Upper lobe of left lung (tissue), 6 donors: Measurements from ENCODE around the gene TBCD. TPM values are rescaled to one million over a fixed set of nuclear protein-coding genes. Genes with fewer than 3 reads are reported as not detected.
A peak's percentile ranks its signal among the peaks of the same experiment; 100 is the strongest.

ENCODE experiments used
- ATAC-seq, 2 donors: fragments of 200-7000 bp; cut with Tn5 transposase; one replicate each; pipeline ENCODE4 v1.9.1; 2022; ENCODE audit warnings: mild to moderate bottlenecking in 2 of 2, moderate library complexity in 2 of 2; ENCODE audit not compliant: low FRiP score in 2 of 2
- DNase-seq, 2 donors: peaks; one replicate each; pipeline ENCODE4 v3.0.0-alpha.2; 2019 to 2020
- H3K27ac ChIP-seq, 4 donors: fragments of 200-600 bp; sonication (generic); one replicate each; pipeline ENCODE4 v1.5.1; 2016 to 2019
- H3K27me3 ChIP-seq, 4 donors: fragments of 200-600 bp; sonication (generic); one replicate each; pipeline ENCODE4 v1.5.1; 2017 to 2019
- H3K36me3 ChIP-seq, 4 donors: fragments of 200-600 bp; sonication (generic); one replicate each; pipeline ENCODE4 v1.5.1; 2016 to 2019
- H3K4me1 ChIP-seq, 4 donors: fragments of 200-600 bp; sonication (generic); one replicate each; pipeline ENCODE4 v1.5.1; 2018 to 2019
- H3K4me3 ChIP-seq, 4 donors: fragments of 200-600 bp; sonication (generic); one replicate each; pipeline ENCODE4 v1.5.1; 2017 to 2019; ENCODE audit warnings: mild to moderate bottlenecking in 2 of 4, moderate library complexity in 1 of 4
- H3K9me3 ChIP-seq, 4 donors: fragments of 200-600 bp; sonication (generic); one replicate each; pipeline ENCODE4 v1.5.1; 2018 to 2019
- CTCF ChIP-seq, 6 experiments: fragments of 450-650 bp in 4 of 6; fragments of 200-600 bp in 2 of 6; sonication (generic) in 2 of 6; IDR thresholded peaks; one replicate each; pipeline ENCODE4 v1.5.1; 2016 to 2019; ENCODE audit warnings: antibody characterized with exemption in 6 of 6
- EP300 ChIP-seq, 4 donors: sonication (generic); formaldehyde crosslinking; IDR thresholded peaks; one replicate each; pipeline ENCODE4 v1.5.1; 2017; ENCODE audit warnings: antibody characterized with exemption in 4 of 4, control low read depth in 2 of 4
- POLR2A ChIP-seq, 4 donors: fragments of 450-650 bp; IDR thresholded peaks; one replicate each; pipeline ENCODE4 v1.5.1; 2016 to 2017; ENCODE audit warnings: antibody characterized with exemption in 4 of 4, mild to moderate bottlenecking in 2 of 4
- POLR2AphosphoS5 ChIP-seq, 2 donors: sonication (generic); formaldehyde crosslinking; IDR thresholded peaks; one replicate each; pipeline ENCODE4 v1.5.1; 2017; ENCODE audit warnings: antibody characterized with exemption in 2 of 2
- WGBS, 2 donors: methylation state at CpG; one replicate each; pipeline ENCODE4 v1.1.5; 2017 to 2018; 5-methylcytosine and 5-hydroxymethylcytosine counted together
- total RNA-seq, 6 donors: library from RNA; depleted of rRNA in 4 of 6; stranded (reverse); fragments of >200 nt in 4 of 6; gene quantifications; one replicate each; pipeline versions ENCODE4 v1.1.0 to v1.2.1, GENCODE V29; 2016 to 2021
- donor health status: DM: no; HTN: no; CAD: no; lungs with moderate emphysema.
- donor health status: DM: no; HTN: yes; CAD: no; lungs with severe emphysema.

The TBCD gene
- total RNA-seq, 6 donors from 2014 or later, result 71.3 to 262 (median 104) TPM

DNA sequence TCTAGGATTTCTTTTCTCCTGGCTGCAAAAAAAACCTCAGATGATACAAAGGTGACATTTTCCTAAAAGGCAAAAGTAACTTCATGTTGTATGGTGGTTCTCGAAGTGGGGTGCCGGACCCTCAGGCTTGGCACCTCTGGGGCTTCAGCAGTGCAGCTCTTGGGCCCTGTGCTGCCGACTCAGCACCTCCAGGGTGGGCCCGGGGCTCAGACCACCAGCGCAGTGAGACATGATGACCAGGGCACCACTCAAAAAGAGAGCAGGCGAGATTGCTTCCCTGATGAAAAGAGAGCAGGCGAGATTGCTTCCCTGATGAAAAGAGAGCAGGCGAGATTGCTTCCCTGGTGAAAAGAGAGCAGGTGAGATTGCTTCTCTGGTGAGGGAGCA lies 186.6 kb downstream of the TBCD start:
- TF ChIP-seq EP300 (IDR thresholded peaks at IDR 0.05) (no peak), CTCF (IDR thresholded peaks at IDR 0.05) (no peak), POLR2AphosphoS5 (IDR thresholded peaks at IDR 0.05) (no peak), POLR2A (IDR thresholded peaks at IDR 0.05) (no peak)
- no peak for ATAC-seq
- no peaks in the 10 kb centered on the region for H3K9me3 ChIP-seq
- H3K27ac ChIP-seq, result peak overlapping the region in 1 of 4 donors; percentile 5
- peak in 1 of 2 donors; percentile 14 for DNase-seq
- 84 to 94% methylated on average over 8 of the region's 8 CpGs for WGBS, 2 donors
- no peak overlapping the region for H3K4me3 ChIP-seq
- peaks cover 0 to 9% (median 4%) of the 10 kb centered on the region in 4 donors for H3K4me1 ChIP-seq
- peaks cover 13 to 95% (median 75%) of the 10 kb centered on the region in 4 donors for H3K36me3 ChIP-seq
- H3K27me3 ChIP-seq, result no peaks in the 10 kb centered on the region

- Histone ChIP-seq H3K27ac (peak overlapping the region in 1 of 4 donors; percentile 73), H3K4me3 (no peak overlapping the region), H3K4me1 (peaks cover 0 to 9% (median 4%) of the 10 kb centered on the region in 4 donors), H3K36me3 (peaks cover 16 to 95% (median 75%) of the 10 kb centered on the region in 4 donors), H3K27me3 (no peaks in the 10 kb centered on the region), H3K9me3 (peaks cover 0 to 1% (median under 1%) of the 10 kb centered on the region in 4 donors)
- peak in 1 of 2 donors; percentile 1 for ATAC-seq
- no peak for TF ChIP-seq POLR2AphosphoS5 (IDR thresholded peaks at IDR 0.05)
- no peak for TF ChIP-seq CTCF (IDR thresholded peaks at IDR 0.05)
- no peak for TF ChIP-seq POLR2A (IDR thresholded peaks at IDR 0.05)
- no peak for TF ChIP-seq EP300 (IDR thresholded peaks at IDR 0.05)
- WGBS, 2 donors, result 85 to 91% methylated on average over 21 to 26 of the region's 26 CpGs
- peak; percentile 19 to 72 for DNase-seq
Observed at GRCh38 chr17:82938873-82939620, 187.2 kb downstream of the TBCD start.

DNA sequence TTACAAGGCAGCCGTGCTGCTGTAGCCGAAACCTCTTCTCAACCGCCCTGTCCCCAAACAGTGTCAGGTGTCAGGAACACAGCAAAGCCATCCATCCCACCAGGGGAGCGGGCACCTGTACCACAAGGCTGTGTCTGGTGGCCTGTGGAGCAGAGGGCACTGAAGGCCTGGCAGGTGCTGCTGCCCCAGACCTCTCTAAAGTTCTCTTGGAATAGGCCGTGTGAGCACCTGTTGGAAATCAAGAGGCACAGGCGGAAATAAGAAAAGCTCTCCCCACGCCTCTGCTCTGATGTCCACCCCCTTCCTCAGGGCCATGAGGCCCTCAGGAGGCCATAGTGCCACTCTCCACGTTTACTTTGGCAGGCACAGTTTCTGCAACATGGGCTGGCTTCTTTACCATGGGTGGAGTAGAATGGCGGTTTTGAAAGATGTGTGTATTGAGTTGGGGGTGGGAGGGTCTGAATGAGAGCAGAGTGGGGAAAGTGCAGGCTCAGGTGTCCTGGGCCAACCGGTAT lies 187.8 kb downstream of the TBCD start:
- peaks cover under 1 to 7% (median 6%) of the 10 kb centered on the region in 4 donors for H3K9me3 ChIP-seq
- WGBS, 2 donors, result 67 to 79% methylated on average over 9 to 10 of the region's 10 CpGs
- peak overlapping the region in 1 of 4 donors; percentile 73 for H3K27ac ChIP-seq
- ATAC-seq, result peak; percentile 16 to 76
- TF ChIP-seq POLR2AphosphoS5 (IDR thresholded peaks at IDR 0.05) (peak in 1 of 2 donors; percentile 33), POLR2A (IDR thresholded peaks at IDR 0.05) (no peak), EP300 (IDR thresholded peaks at IDR 0.05) (peak in 1 of 4 donors; percentile 25)
- H3K4me1 ChIP-seq, result peaks cover 0 to 9% (median 4%) of the 10 kb centered on the region in 4 donors
- no peaks in the 10 kb centered on the region for H3K27me3 ChIP-seq
- DNase-seq, result peak in 1 of 2 donors; percentile 79
- no peak overlapping the region for H3K4me3 ChIP-seq
- peaks cover 16 to 93% (median 77%) of the 10 kb centered on the region in 4 donors for H3K36me3 ChIP-seq

- H3K4me3 ChIP-seq, result no peak overlapping the region
- no peaks in the 10 kb centered on the region for H3K27me3 ChIP-seq
- H3K9me3 ChIP-seq, result peaks cover 8 to 15% (median 13%) of the 10 kb centered on the region in 4 donors
- WGBS, 2 donors, result 82 to 86% methylated on average over 27 of the region's 27 CpGs
- no peak for TF ChIP-seq POLR2AphosphoS5 (IDR thresholded peaks at IDR 0.05)
- TF ChIP-seq CTCF (IDR thresholded peaks at IDR 0.05), result no peak
- no peak for TF ChIP-seq POLR2A (IDR thresholded peaks at IDR 0.05)
- TF ChIP-seq EP300 (IDR thresholded peaks at IDR 0.05), result no peak
- DNase-seq (peak; percentile 19 to 36), ATAC-seq (no peak)
- H3K27ac ChIP-seq, result peak overlapping the region in 1 of 4 donors; percentile 73
- peaks cover 16 to 90% (median 74%) of the 10 kb centered on the region in 4 donors for H3K36me3 ChIP-seq
- peaks cover 0 to 9% (median 4%) of the 10 kb centered on the region in 4 donors for H3K4me1 ChIP-seq
Observed at GRCh38 chr17:82940226-82941020, 188.6 kb downstream of the TBCD start.
